ENCODE results near the gene AIFM3.
"Not testable (repeated sequence)": the region's sequence is repeated elsewhere in the genome, so short reads cannot be mapped to it uniquely, and the experiment has no call there.

AIFM3 gene

GRCh38 chr22:20966883-20967696 is at the start of gene AIFM3:
Gene AIFM3, plus strand, starts transcription at chr22:20967255. Its CDS starts 690 bp downstream, at chr22:20967945.
- peak in 1 of 3 donors; percentile 21 for DNase-seq

GRCh38 chr22:20918663-20919218 is 48.3 kb upstream of the AIFM3 start:
- no peak for DNase-seq

GRCh38 chr22:20919718-20920117 is 47.3 kb upstream of the AIFM3 start:
- no peak for DNase-seq

- DNase-seq = no peak
Measured at GRCh38 chr22:20920881-20921203, 46.2 kb upstream of the AIFM3 start.

GRCh38 chr22:20922141-20922751 is 44.8 kb upstream of the AIFM3 start:
- no peak for DNase-seq

- DNase-seq = no peak
Measured at GRCh38 chr22:20926243-20926642, 40.8 kb upstream of the AIFM3 start.

GRCh38 chr22:20927940-20928572 is 39.0 kb upstream of the AIFM3 start:
- no peak for DNase-seq

- DNase-seq = no peak
Measured at GRCh38 chr22:20928573-20928967, 38.5 kb upstream of the AIFM3 start.

- DNase-seq = no peak
Measured at GRCh38 chr22:20930004-20930403, 37.1 kb upstream of the AIFM3 start.

GRCh38 chr22:20930435-20930834 is 36.6 kb upstream of the AIFM3 start:
- DNase-seq = not testable (repeated sequence)

GRCh38 chr22:20931126-20931654 is 35.9 kb upstream of the AIFM3 start:
- DNase-seq = no peak

- no peak for DNase-seq
Measured at GRCh38 chr22:20933910-20934309, 33.1 kb upstream of the AIFM3 start.

- DNase-seq = not testable (repeated sequence)
Measured at GRCh38 chr22:20935049-20935448, 32.0 kb upstream of the AIFM3 start.

GRCh38 chr22:20935780-20936539 is 31.1 kb upstream of the AIFM3 start:
- DNase-seq = not testable (repeated sequence)

GRCh38 chr22:20937031-20937793 is 29.8 kb upstream of the AIFM3 start:
- DNase-seq = no peak

GRCh38 chr22:20937794-20938671 is 29.0 kb upstream of the AIFM3 start:
- DNase-seq = no peak

GRCh38 chr22:20939457-20940185 is 27.4 kb upstream of the AIFM3 start:
- not testable (repeated sequence) for DNase-seq

- no peak for DNase-seq
Measured at GRCh38 chr22:20940186-20940651, 26.8 kb upstream of the AIFM3 start.

- DNase-seq = no peak
Measured at GRCh38 chr22:20940904-20941385, 26.1 kb upstream of the AIFM3 start.

All from suppressor macrophage treated with lipopolysaccharide for 1 hour (primary cell).